HuH-7 (cell line): Measurements from ENCODE around the gene ADM.

Experiments used
- DNase-seq: peaks from one replicate; pipeline ENCODE4 v3.0.0; 2011; ENCODE audit warnings: low spot score

ADM gene

GRCh38 chr11:10289765-10290380, 15.0 kb upstream of the ADM start:
- DNase-seq, result no peak

GRCh38 chr11:10291801-10292638, 12.9 kb upstream of the ADM start:
- DNase-seq, result no peak

DNA sequence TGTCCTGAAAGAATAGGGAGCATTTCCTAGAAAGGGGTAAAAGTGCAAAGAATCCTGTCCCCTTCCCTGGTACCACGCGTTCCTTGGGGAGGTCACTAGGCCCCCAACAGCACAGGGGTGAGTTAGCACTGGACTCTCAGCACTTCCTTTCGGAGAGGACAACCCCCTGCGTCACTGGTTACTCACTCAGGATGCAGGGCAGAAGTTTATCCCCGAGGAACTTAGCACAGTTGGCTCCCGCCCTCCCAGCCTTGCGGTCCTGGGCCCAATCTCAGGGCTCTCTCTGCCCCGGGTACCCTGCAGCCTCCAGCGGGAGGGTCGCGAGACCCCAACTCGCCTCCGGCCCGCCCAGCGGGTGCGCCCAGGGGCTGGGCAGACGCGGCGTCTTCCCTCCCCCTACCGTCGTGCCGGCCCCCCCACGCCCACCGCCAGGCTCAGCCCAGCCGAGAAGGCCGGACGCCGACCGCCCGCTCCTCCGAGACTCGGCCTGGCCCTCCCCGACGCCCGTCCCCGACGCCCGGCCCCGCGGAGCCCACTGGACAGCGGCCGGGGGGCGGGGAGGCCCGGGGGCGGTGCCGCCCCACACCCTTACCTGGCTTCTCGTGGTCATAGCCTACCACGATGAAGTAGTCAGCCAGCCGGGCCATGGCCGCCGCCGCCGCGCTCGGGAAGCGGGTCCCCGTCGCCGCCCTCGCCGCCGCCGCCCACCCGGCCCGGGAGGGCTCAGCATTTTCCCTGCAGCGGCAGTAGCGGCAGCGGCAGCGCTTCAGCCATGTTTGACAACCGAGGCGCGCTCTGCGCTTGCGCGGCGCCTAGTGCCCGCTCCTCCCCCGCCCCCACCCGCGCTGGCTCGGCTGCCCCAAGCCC, 11.2 kb upstream of the ADM start, which contains the start of gene SBF2:
Gene SBF2 (minus strand): TSS at position 797 of the 867 bp plus-strand sequence. CDS start 150 bp downstream, at position 647.
- DNase-seq, result peak; percentile 81

- peak; percentile 58 for DNase-seq
Measured at GRCh38 chr11:10294290-10294953, 10.5 kb upstream of the ADM start.

GRCh38 chr11:10295064-10295901, 9.6 kb upstream of the ADM start:
- no peak for DNase-seq

DNA sequence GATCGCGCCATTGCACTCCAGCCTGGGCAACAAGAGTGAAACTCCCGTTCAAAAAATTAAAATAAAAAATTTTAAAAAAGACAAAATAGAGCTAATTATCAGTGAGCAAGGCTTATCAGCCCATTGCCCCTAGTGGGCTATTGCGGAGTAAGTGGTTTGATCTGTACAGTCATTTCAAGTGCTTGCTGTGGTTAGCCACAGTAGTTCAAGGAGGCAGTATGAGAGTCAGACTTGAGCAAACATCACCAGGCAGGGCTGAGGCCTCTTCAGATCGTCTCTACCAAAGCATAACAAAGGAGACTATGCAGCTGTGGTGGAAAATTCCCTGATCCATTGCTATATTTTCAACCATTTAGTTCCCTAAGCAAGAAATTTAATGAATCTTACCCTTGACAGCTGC, 6.5 kb upstream of the ADM start:
- DNase-seq, result peak; percentile 29

DNA sequence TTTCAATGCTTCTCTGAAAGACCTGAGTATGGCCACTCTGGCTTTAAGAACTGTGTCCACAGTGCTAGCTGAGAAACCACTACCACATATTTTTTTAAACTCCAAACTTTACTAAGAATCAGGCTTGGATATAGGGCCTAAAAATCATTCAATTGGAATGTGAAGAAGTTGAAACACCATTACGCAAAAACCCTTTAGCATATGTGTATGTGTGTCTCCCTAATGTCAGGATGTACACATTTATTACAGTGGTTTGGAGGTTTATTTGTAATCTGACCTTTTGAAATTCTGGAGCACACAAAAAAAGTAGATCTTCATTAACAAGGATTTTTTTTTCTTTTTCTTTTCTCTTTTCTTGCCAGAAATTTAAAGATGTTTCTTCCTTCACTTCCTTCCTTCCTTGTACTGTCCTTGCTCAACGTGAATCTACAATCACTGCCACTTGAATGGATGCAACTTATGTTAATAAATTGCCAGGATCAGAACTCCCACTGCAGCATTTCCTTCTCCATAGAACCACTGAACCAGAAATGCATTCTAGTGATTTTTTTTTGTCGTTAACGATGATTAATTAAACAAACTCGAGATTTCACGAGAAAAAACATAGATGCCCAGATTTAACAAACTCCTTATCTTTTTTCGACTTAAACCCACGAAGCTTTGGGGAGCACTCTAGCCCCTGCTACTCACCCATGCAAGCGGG, 3.1 kb upstream of the ADM start:
- no peak for DNase-seq

DNA sequence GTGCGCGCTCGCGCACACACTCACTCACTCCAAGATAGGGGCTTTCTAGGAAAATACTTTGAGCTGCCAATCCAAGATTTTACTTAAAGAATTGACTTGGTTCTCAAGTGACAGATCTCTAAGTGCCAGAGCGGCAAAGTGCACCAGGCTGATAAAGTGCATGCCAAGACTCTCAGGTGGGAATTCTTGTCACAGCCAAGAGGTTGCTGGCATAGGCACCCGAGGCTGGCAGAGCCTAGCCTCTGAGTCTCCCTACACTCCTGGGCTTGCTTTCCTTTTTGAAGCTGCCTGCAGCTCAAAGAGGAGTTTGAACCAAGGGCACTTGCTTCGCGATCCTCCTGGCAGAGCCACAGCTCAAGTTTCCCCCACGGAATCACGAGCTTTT, 2.5 kb upstream of the ADM start:
- DNase-seq, result no peak

DNA sequence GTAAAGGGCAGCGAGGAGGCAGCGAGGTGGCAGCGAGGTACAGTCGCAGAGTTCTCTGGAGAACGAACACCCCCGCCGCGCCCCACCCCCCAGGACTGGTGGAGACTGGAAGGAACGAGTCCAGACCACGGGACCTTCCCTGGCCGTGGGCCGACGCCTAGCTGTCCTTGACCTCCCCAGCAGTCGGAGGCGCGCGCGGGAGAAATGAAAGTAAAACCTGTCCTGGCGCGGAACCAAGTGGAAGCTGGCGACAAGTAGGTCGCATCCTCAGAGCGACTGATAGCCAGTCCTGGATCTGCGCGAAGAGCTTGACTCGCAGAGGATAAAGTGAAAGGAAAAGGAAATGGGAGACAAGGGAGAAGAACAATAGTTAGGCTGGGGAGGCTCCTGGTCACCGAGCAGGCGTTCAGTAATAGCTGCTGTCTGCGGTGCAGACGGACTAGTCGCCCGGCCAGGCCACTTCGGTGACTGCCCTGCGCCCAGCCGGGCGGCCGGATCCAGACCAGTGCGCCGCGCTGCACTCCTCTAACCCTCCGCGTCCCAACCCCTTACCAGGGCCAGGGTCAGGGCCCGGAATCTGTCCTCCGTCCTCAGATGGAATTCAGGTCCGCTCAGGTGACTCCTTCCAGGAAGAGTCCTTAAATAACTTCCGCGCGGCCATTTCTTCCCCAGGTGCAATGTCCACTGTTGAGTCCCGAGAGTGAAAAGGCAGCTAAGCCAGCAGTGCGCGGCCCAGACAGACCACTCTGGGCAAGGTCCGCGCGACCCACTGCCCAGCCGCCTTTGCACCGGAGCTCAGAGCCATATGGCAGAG, 1.9 kb upstream of the ADM start:
- DNase-seq, result peak; percentile 36

- peak; percentile 44 for DNase-seq
Measured at GRCh38 chr11:10303558-10304363, 1.1 kb upstream of the ADM start.

DNA sequence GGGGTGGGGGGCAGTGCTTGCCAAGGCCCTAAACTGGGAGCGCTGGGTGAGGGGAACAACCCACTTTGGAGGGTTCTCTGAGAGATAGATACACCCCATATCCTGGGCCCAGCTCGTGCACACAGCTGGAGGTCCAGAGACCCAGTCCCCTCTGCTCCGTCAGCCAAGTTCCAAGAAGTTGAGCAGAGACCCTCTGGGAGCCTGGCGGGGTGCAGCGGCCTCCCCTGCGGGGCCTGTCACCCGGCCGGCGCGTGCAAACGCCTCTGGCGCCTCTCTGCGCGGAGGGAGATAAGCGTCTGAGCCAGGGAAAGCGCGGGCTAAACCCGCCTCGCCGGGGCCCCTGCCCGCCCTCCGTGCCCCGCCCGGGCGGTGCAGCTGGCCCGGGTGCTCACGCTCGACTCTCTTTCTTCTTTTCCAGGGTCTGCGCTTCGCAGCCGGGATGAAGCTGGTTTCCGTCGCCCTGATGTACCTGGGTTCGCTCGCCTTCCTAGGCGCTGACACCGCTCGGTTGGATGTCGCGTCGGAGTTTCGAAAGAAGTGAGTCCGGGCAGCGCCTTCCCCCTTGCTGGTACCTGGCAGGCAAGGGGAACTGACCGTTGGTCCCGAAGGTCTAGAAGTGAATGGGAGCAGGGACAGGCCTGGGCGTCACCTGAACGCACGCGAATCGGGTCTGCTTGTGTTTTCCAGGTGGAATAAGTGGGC, 540 bp downstream of the ADM start:
- DNase-seq, result peak; percentile 33

- peak; percentile 38 for DNase-seq
Measured at GRCh38 chr11:10305964-10306918, 1.4 kb downstream of the ADM start.

DNA sequence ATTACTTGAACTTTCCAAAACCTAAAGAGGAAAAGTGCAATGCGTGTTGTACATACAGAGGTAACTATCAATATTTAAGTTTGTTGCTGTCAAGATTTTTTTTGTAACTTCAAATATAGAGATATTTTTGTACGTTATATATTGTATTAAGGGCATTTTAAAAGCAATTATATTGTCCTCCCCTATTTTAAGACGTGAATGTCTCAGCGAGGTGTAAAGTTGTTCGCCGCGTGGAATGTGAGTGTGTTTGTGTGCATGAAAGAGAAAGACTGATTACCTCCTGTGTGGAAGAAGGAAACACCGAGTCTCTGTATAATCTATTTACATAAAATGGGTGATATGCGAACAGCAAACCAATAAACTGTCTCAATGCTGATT, 2.1 kb downstream of the ADM start:
- DNase-seq, result no peak

GRCh38 chr11:10307400-10308200, 2.7 kb downstream of the ADM start:
- peak; percentile 89 for DNase-seq

GRCh38 chr11:10308201-10308954, 3.5 kb downstream of the ADM start:
- DNase-seq, result no peak
